Heart left ventricle (tissue), 13 donors: ENCODE data around the gene CCDC92B.

ENCODE experiments used
- POLR2A ChIP-seq, 2 donors: fragments of 450-650 bp; IDR thresholded peaks; one replicate each; pipeline ENCODE4 v1.6.1; 2017; ENCODE audit warnings: antibody characterized with exemption in 2 of 2, mild to moderate bottlenecking in 2 of 2, moderate library complexity in 2 of 2
- TF ChIP-seq, protein P1 (sequence below), 12 donors: fragments of 200-600 bp; sonication (generic) in 4 of 12; IDR thresholded peaks; one replicate each; pipeline versions ENCODE4 v1.5.0 to v1.8.0; 2018 to 2022; ENCODE audit warnings: antibody characterized with exemption in 12 of 12, mild to moderate bottlenecking in 5 of 12
- donor health status: ischemic (EF 13 %, LVEDD 7.1; RV severe dilation, severe dysfunction).
- donor health status: DM: no; HTN: yes; CAD: no.
- donor health status: DM: no; HTN: no; CAD: no.
- donor health status: ischemic (EF 25% LVEDD 6.9; RV normal size, moderate dysfunction).
- donor health status: ischemic (EF 25% LVEDD 5.7; RV mildly dilated, moderate dysfunction).
- donor health status: ischemic (EF 35%, LVEDD 5.7; RV mildly dilated, moderate dysfunction).
- donor health status: nonischemic (EF 11% LVEDD 7.7; RV severe dilation, severe dysfunction).
- donor health status: DM: yes; HTN: yes; CAD: no.
- donor health status: PGD.
- donor health status: ischemic (EF 29% LVEDD 5.4; RV normal size, mild dysfunction).
- donor health status: nonischemic (EF 23%, LVEDD 6.1; RV moderate dilation, normal function).

DNA sequence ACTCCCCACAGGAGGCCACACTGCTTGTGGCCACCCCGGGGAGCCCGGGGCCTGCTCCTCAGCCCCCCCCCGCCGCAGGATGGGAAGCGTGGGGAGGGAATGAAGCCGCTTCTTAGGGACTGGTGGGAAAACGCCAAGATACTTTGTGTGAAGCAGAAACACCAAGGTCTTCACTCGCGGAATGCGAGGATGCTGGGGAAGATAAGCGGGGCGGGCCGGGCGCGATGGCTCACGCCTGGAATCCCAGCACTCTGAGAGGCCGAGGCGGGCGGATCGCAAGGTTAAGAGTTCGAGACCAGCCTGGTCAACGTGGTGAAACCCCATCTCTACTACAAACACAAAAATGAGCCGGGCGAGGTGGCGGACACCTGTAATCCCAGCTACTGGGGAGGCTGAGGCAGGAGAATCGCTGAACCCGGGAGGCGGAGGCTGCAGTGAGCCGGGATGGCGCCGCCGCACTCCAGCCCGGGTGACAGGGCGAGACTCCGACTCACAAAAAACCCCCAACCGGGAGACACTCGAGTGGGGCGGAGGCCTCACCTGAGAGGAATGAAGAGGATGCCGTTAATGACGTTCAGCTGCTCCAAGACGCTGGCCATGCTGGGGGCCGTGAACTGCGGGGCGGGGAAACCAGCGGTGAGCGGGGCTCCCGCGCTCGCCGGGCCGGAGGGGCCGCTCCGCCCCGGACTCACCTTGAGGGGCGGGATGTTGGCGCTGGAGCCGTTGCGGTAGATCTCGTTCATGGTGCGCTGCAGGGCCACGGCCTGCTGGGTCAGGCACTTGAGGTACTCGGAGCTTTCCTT lies 58.2 kb downstream of the CCDC92B start:
- TF ChIP-seq, protein P1, sequence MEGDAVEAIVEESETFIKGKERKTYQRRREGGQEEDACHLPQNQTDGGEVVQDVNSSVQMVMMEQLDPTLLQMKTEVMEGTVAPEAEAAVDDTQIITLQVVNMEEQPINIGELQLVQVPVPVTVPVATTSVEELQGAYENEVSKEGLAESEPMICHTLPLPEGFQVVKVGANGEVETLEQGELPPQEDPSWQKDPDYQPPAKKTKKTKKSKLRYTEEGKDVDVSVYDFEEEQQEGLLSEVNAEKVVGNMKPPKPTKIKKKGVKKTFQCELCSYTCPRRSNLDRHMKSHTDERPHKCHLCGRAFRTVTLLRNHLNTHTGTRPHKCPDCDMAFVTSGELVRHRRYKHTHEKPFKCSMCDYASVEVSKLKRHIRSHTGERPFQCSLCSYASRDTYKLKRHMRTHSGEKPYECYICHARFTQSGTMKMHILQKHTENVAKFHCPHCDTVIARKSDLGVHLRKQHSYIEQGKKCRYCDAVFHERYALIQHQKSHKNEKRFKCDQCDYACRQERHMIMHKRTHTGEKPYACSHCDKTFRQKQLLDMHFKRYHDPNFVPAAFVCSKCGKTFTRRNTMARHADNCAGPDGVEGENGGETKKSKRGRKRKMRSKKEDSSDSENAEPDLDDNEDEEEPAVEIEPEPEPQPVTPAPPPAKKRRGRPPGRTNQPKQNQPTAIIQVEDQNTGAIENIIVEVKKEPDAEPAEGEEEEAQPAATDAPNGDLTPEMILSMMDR (IDR thresholded peaks at IDR 0.05) = no peak
- no peak for TF ChIP-seq POLR2A (IDR thresholded peaks at IDR 0.05)
